COLO829 (cell line): ENCODE data around the gene DTD2.
A peak's percentile ranks its signal among the peaks of the same experiment; 100 is the strongest.
"Not testable (repeated sequence)": the region's sequence is repeated elsewhere in the genome, so short reads cannot be mapped to it uniquely, and the experiment has no call there.

Experiments used
- DNase-seq: peaks from one replicate; pipeline ENCODE4 v3.0.0; 2012; ENCODE audit warnings: low spot score

Gene DTD2

DNA sequence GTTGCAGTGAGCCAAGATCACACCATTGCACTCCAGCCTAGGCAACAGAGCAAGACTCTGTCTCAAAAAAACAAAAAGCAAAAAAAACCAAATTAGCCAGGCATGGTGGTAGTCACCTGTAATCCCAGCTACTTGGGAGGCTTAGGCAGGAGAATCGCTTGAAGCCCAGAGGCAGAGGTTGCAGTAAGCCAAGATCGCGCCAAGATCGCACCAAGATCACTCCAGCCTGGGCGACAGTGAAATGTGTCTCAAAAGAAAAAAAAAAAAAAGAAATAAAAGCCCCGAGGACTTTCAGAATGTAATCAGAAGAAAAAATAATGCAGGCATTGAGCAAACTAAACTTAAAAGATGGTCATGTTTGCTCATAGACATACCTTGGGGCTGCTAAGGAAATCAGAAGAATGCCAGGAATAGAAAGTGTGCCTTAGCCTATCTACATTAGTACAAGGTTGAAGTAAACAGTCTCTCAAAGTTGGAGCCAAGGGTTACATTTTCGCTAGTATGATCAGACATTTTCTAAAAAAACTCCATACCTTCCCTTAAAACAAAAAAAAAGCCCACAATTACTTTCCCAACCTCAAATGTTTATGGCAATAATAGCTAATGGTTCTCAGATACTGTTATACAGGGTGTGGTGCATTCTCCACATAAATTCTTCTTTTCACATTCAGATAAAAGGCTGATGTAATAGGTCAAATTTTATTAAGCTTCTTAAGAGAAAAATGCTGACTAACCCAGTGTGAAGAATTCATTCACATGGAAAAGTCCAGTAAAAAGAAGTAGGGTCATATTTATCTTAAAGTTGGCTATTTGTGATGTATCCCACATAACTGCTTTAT, 15.8 kb downstream of the DTD2 start:
- DNase-seq: no peak

DNA sequence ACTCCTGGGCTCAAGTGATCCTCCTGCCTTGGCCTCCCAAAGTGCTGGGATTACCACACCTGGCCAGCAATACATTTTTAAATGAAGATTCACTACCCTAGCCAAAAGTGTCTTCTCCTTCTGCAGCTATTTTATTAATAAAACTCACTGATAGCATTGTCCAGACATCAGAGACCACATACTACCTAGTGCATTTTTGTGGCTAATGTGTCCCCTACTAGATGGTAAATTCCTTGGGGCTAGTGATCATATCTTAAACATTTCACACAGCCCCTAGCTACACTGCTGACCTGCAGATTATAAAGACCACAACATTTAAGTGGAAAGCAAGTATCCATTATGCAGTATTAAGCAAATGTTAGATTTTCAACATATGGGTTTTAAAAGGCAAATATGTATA, 17.0 kb downstream of the DTD2 start:
- no peak for DNase-seq

DNA sequence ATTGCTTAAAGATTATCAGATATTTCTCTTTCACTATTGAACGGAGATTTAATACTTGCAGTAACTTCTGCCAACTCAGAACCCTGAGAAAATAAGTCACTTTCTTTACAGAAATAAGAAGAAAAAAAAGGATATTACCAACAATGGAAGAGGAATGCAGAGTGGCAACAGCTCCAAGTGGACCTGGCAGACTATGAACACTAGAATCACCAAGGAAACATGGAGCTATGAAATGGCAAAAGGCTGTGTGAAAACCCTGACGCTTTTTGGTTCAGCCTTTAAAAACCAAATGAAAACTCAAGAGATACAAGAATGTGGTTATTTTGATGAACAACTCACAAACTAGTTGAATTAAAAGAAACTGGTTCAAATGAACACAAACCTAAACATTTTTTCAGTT, 17.7 kb downstream of the DTD2 start:
- DNase-seq: no peak

DNA sequence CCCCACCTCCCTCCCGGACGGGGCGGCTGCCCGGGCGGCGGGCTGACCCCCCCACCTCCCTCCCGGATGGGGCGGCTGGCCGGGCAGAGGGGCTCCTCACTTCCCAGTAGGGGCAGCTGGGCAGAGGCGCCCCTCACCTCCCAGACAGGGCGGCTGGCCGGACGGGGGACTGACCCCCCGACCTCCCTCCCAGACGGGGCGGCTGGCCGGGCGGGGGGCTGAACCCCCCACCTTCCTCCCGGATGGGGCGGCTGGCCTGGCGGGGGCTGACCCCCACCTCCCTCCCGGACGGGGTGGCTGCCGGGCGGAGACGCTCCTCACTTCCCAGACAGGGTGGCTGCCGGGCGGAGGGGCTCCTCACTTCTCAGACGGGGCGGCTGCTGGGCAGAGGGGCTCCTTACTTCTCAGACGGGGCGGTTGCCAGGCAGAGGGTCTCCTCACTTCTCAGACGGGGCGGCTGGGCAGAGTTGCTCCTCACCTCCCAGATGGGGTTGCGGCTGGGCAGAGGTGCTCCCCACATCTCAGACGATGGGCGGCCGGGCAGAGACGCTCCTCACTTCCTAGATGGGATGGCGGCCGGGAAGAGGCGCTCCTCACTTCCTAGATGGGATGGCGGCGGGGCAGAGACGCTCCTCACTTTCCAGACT, 20.1 kb downstream of the DTD2 start:
- DNase-seq: not testable (repeated sequence)

DNA sequence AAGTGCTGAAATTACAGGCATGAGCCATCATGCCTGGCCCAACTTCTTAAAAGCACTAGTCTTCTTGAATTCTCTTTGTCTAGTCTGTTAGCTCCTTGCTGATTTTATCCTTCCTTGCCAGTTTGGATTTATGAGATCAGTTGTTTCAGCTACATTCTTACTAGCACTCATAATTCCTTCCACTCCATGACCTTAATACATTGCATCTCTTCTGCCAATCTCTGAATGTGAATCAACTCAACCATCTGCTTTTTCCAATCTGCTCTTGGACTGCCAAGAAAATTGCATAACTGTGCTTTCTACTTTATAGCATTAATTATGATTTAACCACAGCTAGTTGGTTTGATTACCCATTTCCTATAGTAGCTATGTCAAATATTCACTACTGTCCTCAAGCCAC, 22.0 kb downstream of the DTD2 start:
- DNase-seq: no peak

DNA sequence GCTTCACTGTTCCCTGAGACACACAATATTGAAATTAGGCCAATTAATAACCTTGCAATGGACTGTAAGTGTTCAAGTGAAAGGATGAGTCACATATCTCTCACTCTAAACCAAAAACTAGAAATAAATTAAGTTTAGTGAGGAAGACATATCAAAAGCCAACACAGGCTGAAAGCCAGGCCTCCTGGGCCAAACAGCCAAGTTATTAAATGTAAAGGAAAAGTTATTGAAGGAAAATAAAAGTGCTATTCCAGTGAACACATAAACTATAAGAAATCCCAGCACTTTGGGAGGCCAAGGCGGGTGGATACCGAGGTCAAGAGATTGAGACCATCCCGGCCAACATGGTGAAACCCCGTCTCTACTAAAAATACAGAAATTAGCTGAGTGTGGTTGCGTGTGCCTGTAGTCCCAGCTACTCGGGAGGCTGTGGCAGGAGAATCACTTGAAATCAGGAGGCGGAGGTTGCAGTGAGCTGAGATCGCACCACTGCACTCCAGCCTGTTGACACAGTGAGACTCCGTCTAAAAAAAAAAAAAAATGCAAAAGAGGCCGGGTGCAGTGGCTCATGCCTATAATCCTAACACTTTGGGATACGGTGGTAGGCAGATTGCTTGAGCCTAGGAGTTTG, 26.6 kb downstream of the DTD2 start:
- DNase-seq: no peak

DNA sequence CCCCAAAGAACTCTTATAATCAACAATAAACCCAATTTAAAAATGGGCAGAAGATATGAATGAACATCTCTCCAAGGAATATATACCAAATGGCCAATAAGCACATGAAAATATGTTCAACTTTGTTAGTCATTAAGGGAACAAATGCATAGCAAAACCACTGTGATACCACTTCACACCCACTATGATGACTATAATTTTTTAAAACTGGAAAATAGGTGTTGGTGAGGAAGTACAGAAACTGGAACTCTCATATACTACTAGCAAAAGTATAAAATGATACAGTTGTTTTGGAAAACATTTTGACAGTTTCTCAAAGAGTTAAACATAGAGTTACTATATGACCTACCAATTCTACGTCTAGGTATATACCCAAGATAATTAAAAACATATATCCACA, 27.5 kb downstream of the DTD2 start:
- no peak for DNase-seq

DNA sequence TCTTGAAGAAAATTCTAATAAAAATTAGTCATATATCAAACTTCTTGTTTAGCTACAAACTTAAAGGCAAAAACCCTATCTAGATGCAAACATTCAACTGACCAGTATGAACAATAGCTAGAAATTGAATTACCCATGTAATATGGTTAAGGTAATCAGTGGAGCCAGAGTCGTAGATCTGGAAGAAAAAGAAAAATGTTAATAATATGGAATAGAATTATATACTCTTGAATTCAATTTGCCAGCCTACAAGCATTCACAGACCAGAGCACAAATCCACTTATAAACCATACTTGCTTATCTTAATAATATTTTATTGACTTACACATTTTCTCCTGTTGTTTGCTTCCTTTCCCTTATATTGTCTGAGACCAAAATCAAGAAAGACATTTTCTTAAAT, 29.3 kb downstream of the DTD2 start:
- DNase-seq: no peak

DNA sequence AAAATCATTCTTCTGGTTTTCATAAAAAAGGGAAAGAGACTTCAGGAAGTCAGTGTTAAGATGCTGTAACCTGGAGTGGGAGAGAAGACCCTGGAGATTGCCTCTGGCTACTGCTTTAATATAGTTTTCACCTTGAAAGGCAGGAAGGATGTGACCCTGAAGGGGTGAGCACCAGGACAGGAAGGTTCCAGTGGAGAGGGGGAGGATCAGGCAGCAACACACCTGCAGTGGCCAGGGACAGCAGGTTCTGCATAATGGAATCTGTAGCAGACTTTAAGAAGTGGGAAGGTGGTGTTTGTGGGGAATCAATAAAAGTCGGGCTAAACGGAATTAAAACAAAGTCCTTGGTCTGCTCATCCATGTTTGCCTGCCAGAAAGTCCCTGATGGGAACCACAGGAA, 30.6 kb downstream of the DTD2 start:
- DNase-seq: no peak

DNA sequence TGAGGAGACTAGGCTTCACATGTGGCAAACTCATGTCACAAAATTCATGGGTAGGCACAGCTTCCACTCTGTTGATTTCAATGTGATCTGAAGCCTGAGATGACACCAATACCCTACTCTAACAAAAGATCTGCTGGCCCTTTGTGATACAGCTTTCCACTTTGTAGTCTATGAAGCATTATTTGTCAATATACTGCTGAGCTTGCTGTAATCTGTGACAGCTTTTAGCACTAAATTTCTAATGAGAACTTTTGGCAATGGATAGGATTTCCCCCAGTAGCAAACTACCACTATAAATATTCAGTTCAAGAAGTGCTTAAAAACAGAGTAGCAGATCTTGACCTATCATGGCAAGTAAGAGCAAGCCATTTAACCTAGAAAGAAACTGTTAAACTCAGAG, 31.4 kb downstream of the DTD2 start:
- DNase-seq: no peak

DNA sequence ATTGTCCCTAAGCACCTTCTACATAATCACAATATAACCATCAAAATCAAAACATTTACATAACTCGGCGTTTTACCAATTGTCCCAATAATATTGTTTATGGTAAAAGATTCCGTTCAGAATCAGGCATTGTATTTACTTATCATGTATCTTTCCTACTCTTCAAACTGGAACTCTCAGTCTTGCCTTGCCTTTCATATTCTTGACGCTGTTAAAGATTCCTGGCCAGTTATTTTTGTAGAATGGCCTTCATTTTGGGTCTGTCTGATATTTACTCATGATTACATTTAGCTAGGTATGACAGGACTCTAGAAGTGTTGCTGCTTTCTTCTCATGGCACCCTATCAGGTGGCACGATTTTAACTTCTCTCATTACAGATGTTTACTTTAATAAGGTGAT, 36.1 kb downstream of the DTD2 start:
- no peak for DNase-seq

DNA sequence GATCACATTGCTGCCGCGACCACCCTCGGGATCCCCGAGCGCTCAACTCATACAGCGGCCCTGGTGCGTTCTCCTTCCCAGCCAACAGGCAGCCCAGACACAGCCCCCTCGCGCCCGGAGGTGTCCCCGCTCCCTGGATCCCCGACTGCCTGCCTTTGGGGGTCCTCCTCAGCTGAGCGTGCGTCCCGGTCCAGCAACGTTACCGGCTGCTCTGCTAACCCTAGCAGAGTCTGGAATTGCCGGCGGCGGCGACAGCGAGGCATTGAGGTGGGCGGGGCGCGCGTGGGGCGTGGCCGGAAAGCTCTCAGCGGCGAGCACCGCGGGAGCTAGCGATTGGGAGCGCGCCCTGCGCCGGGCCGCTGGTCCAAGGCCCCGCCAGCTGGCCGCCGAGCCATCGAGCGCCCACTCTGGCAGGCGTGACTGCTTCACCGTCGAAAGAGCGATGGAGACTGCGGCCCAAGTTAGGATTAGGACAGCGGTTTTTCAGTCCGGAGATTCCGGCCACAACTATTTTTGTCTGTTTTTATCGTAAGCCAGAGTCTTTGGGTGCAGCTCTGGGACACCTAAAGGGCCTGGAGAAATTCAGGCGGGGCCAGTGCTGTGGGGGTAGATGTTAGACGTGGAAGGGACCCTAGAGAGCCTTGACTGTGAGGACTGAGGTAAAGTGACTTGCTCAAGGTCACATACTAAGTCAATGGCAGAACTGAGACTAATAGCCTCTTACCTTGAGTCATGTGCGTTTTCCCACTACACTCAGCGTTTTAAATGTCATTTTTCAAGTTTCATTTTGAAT, 36.8 kb downstream of the DTD2 start, which contains the start of gene HEATR5A:
Gene HEATR5A (minus strand): TSS at position 232 of the 793 bp plus-strand sequence. CDS start 17,575 bp downstream, outside the sequence.
- peak; percentile 89 for DNase-seq

DNA sequence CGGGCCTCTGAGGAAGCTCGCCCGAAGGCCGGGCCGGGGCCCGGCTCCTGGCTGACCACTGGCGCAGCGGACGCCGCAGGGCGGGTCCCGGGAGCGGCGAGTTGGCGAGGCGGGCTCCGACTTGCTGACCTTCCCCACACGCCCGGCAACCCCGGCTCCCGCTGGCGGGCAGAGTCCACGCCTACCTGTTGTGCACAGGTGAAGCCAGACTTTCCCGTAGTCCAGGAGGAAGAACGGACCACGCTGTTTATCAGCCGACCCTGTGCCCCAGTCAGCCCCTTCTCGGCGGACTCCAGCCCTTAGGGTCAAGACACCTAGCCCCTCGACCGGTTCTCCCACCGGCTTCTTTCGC, 37.4 kb downstream of the DTD2 start:
- DNase-seq: no peak

DNA sequence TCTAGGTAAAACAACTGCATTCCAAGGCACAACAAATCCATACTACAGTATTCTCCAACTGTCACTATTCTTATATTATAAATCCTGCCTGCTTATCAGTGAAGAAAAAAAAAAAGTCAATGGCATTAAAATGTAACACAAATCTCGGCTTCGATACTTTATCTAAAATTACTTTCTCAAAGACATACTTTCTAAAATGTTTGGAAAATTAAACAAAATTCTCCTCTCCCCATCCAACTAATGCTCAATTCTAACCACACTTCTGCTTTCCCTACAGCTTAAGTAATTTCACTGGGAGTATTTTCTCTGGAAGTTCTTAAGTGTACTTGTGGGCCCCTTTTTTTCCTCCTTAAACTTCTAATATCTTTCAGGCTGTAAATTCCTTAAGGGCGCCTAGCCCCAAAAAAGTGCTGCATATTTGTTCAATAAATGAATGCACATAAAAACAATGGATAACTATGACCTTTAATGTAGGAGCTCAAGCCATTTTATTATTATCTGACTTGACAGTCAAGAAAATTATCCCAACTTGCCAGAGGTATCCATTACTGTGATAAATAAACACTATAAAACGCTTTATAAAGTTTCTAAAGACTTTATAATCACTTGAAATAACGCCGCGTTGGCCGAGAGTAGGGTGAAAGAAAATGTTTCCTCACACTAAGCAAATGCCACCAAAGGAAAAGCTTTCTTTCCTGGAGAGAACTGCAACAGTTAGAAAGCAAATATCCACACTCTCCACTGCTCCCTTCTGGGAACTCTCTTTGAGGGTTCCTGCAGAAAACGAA, 37.9 kb downstream of the DTD2 start:
- DNase-seq: no peak

DNA sequence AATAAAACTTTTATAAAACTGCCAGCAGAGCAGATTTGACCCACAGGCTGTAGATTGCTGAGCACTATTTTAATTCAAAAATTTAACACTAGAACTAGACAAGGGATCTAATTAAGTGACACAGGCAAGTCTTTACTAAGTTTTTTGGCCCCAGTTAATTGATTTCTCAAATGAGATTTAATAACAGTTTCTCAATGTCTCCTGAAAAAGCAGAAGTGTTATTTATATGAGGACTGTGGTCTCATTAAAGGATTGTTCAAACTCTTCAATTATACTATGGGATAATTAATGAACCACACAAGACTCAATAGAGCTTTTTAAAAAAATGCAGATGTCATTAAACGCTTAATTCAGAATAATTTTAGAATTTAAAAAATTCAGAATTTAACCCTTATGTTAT, 38.9 kb downstream of the DTD2 start:
- DNase-seq: no peak

DNA sequence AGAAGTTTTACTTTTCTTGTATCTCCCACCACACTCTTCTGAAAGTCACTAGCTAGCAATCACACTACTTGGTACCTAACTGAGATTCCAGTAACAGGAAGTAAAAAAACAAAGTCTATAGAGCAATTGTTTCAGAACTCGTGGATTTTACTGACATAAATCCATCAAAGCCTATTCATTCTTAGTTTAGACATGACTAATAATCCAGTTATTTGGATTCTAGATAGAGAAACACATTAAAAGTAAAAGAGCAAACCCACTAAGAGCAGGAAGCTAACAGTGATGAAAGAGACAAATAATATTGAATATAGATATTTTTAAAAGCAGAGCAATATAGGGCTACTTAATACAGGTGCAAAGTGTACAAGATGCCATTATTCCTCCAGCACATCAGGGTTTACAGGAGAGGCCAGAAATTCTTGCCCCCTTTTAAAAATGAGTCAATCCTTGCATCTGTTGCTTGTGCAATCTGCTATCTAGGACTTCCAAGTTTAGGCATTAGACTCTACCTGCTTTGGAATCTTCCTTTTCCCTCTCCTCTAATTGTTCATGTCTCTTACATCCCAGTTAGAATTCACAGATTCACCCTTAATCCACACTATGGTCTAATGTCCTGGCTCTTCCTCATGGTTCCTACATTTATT, 43.0 kb downstream of the DTD2 start:
- DNase-seq: peak; percentile 79

DNA sequence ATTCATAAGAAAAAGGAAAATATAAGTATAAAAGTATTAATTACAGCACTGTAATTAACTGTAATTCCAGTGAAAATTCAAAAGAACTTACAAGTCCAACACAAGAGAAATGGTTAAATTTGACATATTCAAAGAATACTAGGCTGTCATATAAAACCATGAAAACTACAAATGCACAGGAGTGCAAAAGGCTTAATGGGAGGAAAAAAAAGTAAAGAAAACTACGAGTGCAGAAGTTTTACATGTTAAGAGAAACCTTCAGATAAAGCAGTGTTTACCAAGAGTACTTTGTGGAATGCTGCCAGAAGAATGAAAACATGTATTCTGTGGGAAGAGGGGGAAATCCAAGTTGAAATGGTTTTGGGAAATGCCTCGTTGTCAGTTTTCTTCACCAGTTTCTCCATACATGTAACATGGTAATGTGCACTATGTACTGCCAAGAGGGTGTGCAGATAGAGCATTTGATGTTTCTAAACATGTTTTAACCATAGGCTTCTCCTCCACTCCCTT, 46.0 kb downstream of the DTD2 start:
- no peak for DNase-seq

DNA sequence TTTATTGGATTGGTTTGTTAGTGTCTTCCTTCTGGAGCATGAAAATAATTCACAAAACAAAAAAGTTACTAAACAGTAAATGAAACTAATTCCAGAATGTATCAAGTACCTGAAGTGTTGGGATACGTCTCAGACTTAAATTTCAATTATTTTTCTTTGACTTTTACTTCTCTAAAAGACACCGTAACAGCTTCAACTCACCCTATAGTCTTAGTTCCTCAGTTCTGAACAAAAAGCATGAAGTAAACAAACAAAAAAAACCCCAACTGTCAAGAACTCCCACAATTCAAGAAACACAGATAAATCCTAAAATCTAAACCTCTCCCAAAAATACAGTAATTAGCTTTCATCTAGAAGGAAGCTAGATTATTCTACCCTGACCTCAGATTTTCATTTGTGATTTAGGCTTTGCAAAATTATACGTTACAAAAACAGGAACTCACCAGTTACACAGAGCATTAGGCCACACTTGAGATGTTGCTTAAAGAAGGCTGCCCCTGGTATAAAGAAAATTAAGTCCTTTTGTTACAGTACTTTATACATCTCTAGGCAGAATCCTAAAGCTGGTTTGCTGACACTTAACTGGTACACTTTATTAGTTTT, 47.2 kb downstream of the DTD2 start:
- DNase-seq: no peak

DNA sequence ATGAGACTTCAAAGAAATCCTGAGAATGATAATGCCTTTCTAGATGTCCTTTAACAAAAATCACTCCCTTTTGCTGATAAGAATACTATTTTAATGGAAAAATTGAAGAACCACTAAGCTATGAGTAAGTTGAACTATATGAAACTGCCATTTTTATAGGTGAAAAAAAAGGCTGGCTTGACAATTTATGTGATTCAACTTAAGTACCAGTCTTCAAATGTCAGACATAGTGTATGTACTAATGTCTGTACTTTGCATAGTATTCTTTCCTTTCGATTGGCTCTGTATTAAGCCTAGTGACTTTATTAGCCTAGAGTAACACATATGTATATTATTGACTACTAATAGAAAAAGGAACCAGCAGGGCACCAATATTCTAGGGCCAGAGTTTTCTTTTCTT, 48.9 kb downstream of the DTD2 start:
- DNase-seq: no peak

DNA sequence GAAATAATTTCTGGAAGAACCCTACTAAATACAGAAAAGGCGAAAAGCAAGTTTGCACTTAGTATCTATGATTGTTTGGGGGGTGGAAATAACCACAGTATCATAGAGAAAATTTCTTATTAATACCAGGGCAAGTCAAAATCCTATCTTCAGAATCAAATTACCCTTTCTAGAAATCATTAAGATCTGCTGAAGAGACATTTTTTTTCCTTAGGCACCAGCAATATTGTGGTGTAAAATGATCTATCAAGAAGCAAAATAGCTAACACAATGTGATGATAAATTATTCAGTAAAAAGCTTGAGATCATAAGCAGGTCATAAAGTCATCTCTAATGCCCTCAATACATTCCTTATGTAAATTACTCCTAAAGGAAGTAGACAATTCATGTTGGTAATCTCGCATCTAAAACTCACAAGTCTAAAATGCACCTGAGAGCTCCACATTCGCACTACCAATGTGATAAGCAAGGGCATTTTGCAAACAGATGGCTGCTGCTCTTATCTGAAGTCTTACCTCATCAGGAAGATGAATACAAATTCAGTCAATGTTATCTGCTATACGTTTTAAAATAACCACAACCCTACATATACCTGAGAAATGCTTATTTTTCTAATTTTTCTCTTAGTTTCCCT, 51.6 kb downstream of the DTD2 start:
- no peak for DNase-seq
